Cortex of kidney (tissue), 1 donor: Measurements from ENCODE around the gene KLHL26.
A peak's percentile ranks its signal among the peaks of the same experiment; 100 is the strongest.

Experiments
- DNase-seq: peaks from one replicate; lab custom pipeline; 2025; lab: John Stamatoyannopoulos, UW

Gene KLHL26

DNA sequence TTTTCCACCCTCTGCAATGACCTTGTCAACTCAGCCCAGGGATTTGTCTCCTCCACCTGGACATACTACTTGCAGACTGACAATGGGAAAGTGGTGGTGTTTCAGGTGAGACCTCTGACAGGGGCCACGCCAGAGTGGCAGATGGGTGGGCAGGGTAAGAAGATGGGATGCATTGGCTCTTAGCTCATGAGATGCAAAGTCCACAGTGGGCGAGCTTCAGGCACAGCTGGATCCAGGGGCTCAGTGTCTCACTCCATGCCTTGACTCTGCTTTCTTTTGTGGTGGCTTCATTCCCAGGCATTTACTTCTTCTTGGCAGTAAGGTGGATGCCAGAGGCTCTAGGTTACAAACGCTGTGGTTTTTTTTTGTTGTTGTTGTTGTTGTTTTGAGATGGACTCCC is 20.8 kb upstream of the KLHL26 start:
- no peak for DNase-seq

DNA sequence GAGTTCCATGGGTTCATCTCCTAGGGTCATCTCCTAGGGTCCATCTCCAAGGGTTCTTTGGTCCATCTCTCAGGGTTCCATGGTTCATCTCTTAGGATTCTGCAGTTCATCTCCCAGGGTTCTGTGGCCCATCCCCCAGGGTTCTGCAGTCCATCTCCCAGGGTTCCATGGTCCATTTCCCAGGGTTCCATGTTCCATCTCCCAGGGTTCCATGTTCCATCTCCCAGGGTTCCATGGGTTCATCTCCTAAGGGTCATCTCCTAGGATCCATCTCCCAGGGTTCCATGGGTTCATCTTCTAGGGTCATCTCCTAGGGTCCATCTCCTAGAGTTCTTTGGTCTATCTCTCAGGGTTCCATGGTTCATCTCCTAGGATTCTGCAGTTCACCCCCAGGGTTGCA is 19.3 kb upstream of the KLHL26 start:
- DNase-seq = no peak

DNA sequence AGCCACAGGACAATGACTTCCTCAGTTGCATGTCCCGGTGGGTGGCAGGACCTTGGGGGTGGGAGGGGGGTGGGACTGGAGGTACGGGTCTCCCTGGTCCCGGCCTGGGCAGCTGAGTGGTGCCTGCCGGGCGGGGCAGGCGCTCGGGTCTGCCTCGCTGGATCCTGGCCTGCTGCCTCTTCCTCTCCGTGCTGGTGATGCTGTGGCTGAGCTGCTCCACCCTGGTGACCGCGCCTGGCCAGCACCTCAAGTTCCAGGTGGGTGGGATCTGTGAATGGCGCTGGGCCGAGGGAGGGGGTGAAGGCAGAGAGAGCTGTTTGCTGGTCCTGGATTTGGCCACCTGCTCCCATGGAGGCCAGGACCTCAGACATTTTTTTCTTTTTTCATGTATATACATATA is 18.6 kb upstream of the KLHL26 start:
- DNase-seq = no peak

DNA sequence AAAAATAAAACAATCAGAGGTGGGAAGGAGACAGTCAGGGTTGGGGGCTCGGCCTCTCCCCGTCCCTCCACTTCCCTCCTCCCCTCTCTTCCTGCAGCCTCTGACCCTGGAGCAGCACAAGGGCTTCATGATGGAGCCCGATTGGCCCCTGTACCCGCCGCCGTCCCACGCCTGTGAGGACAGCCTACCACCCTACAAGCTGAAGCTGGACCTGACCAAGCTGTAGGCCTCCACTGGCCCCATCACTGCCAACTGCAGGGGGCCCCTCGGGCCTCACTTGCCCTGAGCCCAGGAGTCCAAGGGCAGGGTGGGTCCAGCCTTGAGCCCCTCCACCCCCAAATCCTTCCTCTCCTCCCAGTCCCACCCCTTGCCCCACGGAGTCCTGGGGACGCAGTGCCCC is 16.5 kb upstream of the KLHL26 start:
- DNase-seq = no peak

DNA sequence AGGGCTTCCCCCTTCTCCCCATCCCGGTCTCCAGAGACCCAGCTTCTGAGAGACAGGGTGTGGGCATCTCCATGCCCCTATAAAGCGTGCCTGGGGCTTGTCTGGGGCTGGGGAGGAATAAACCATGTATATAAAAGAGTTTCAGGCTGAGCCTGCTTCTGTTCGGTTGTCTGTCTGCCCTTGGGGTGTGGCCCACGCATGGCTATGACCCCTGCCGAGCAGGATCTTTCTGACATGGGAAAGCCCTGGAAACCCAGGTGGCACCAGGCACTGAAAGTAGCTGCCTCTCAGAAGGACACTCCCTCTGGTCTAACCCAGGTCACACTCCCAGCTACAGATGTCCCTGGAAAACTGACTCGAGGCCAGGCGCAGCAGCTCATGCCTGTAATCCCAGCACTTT is 15.9 kb upstream of the KLHL26 start:
- DNase-seq = no peak

DNA sequence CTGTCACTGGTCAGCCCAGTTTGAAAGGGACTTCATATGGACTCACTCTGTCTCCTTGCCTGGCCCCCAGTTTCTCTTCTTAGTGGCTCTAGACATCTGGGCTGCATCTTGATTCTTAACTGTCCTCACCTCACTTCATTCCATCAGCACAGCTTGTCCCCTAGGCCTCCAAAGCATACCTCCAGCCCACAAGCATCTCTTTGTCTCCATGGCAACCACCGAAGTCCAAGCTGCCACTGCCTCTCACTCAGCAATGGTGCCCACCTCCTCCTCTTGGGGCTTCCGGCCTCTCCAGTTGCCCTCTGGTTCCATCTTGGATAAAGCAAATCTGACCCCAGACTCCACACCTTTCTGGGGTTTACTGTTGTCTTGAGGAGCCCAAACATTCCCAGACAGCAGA is 9.9 kb upstream of the KLHL26 start:
- DNase-seq = no peak

DNA sequence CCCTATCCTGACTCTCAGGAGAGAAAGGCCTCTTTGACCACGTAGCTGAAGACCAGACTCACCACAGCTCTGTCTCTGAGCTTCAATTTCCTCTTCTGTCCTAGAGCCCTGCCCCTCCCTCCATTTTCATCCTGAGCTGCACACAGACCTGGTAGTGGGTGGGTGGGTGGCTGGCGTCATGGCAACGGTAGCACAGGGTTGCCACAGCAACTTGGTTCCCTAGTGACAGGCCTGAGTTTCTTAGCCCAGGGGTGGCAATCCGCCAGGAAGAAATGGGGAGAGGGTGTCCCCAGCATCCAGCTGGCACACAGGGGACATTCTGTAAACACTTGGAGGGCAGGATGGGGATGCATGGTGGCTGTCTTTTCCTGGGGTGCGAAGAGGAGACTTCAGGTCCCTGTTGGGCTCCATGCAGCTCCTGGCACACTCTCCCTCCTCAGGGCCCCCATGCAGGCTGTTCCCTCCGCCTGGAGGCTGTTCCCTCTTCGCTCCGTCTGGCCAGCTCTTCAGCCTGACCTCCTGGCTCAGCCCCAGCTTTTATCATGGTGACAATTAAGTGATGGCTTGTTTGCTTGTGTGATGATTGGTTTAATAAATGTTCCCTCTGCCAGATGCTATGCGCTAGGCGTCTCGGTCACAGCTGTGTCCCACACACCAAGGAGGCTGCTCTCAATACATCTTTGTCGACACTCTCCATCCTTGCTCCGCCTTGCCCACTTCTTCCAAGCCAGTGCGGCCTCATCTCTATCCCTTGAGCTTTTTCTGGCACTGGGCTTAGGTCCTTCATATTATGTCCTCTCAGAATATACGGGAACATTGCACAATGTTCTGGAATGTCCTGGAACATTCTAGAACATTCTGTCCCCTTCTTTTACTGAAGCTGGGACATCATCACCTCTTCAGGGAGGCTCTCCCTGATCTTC is 7.4 kb upstream of the KLHL26 start:
- DNase-seq = no peak

DNA sequence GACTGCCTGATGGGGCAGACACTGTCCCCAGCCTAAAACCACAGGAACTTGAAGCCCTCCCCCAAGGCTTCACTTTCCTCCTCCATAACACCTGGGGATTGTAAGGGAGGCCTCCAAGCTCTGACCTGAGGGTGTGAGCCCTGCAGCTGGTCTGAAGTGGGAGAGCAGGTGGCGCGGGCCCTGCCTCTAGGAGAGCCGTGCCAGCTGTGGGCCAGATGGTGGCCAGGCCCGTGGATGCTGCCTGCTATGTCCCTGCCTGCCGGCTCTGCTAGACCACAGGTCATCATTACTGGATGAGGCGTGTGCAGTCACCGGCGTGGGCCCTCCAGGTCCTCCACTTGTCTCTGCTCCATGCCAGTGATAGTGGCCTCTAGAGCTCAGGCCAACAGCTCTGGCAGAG is 3.5 kb upstream of the KLHL26 start:
- no peak for DNase-seq

DNA sequence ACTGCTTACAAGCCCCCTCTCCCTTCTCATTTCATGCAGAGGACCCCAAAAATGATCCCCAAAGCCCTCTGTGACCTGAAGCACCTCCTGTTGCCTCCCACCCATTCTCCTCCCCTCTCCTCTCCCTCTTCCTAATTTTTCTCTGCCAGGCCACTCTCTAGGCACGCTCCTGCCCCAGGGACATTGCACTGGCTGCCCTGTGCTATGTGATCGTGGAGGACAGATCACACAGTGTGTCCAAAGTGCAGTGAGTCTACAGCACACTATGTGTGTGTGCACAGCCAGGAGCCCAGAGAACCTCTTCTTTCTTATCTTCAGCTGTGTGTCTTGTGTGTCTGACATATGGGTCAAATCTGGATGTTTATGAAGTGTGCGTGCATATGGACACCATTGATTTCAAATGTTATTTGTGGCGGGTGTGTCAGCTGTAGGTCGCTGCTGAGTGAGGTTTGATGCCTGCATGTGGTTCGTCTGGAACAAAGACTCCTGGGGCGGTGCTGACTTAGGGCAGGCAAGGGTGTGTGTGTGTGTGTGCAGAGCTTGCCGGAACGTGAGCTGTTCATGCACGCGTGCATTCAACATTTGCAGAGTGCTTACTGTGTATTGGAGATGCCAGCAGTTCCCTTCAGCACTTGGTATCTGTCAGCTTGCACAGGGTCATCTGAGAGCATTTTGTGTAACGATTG is 2.1 kb upstream of the KLHL26 start:
- DNase-seq = no peak

DNA sequence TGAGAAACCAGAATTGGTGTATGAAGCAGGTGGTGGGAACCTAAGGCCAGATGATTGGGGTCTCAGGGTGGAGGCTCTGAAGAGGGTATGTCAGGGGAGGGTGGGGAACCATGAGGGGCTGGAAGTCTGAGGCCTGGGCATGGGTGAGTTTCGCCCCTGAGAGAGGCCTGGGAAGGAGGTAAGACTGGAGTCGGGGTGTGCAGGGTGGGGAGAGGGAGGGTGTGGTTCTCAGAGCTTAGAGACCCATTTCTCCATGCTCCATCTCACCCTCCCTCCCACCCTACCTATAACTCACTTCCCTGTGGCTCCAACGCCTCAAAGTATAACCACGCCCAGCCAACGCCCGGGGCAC is 1.0 kb upstream of the KLHL26 start:
- DNase-seq = no peak

DNA sequence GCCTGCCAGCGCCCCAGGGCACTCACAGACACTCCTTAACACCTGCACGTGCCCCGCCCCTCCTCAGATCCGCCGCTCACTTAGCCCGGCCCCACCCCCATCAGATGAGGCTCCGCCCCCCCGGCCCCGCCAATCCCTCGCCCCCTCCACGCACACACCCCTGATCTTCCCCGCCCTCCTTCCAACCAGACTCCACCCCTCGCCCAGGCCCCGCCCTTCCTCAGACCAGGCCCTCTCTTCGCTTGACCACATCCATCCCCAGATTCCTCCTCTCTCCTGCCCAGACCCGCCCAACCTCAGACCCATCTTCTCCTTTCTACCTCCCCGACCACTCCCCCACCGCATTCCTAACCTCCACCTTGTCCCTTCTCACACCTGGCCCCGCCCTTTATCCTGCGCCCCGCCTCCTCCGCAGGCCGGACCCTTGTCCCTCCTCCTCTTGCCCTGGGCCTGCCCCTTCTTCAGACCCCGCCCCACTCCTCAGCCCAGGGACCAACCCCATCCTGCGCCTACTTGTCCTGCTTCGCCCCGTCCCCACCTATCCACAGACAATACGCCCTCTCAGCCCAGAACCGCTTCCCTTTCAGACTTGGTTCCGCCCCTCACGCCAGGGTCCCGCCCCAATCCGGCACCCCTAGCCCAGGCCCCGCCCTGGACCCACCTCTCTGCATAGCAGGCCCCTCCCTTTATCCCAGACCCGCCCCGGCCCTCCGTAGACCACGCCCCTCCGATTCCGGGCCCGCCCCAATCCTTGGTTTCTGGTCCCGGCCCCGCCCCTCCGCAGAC is 452 bp upstream of the KLHL26 start:
- peak; percentile 74 for DNase-seq

DNA sequence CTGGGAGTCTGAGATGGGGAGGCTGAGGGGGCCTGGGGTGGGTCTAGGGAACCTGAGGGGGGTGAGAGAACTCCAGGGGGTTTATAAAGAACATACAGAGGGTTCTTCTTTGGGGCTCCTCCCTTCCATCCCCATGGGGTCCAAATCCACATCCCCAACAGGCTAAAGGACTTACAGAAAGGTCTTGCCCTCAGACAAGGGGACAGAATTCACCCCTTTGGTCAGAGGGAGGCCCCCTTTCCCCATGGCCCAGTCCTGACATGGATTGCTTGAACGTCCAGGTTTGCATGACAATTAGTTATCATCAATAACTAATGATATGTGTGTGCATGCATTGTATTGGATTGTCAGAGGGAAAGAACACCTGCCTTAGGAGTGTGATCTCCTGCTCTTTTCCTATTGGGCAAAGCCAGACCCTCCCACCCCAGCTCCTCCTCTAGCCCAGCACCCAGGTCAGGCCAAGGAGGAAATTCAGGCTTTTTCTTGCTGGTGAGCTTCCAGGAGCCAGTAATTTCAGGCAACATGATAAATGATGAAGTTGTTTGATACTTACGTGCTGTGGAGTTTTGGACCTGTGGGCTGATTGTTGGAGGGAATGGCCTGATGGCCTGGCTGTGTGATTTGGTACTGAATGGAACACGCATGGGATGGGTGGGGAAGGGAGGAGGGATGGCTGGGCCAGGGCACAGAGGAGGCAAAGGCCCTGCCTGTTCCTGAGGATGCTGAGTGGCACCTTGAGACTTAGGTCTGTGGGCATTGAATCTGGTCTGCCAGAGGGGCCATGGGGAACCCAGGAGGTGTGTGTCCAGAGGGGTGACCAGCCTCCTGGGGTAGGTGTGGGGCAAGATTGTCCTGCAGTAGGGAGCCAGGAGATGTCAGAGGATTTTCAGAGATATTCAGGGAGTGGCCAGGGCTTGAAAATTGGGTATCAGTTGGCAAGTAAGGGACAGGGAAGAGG is 1.1 kb downstream of the KLHL26 start:
- DNase-seq = no peak

DNA sequence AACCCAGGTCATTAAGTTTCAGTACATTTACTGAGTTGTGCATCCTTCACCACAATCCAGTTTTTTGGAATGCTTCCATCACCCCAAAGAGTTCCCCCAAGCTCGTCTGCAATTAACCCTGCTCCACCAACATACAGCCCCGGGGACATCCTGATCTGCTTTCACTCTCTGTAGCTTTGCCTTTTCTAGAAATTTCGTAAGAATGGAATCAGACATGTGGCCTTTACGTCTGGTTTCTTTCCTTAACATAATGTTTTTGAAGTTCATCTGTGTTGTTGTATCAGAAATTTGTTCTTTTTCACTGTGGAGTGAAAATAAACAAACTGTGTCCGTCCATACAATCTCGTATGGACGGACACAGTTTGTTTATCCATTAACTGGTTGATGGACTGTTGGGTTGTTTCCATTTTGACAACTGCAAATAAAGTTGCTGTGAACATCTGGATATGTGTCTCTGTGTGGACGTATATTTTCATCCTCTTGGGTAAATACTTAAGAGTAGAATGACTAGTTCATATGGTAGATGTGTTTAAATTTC is 2.9 kb downstream of the KLHL26 start:
- no peak for DNase-seq

DNA sequence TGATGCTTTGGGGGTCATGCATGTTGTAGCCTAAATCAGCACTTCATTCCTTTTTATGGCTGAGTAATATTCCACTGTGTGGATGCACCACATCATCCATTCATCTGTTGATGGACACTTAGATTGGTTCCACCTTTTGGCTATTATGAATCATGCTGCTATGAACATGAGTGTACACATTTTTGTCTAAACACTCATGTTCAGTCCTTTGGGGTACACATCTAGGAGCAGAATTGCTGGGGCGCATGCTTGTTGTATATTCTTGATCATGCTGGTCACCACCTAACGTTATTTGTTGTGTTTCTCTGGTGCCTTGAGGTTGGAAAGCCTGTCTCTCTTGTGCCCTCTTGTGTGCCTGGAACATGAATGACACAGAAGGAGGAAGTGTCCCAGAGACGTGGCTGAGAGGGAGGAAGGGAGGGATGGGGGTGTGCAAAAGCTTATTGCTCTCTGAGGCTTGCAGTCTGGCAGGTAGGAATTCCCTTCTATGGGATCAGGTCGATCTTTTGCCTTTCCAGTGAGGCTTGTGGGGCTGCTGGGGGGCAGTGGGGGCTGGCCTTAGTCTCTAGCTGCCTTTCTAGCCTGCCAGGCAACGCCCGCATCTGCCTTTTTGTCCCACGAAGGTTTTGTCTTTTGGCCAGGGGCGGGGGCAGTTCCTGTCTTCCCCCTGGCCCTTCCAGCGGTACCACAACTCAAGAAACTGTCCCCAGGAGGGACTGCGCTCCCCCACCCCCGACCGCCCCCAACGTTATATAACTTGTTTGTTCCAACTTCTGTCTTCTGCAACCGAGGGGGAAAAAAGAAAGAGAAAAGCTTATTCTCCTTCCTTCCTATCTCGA is 7.6 kb downstream of the KLHL26 start:
- no peak for DNase-seq

DNA sequence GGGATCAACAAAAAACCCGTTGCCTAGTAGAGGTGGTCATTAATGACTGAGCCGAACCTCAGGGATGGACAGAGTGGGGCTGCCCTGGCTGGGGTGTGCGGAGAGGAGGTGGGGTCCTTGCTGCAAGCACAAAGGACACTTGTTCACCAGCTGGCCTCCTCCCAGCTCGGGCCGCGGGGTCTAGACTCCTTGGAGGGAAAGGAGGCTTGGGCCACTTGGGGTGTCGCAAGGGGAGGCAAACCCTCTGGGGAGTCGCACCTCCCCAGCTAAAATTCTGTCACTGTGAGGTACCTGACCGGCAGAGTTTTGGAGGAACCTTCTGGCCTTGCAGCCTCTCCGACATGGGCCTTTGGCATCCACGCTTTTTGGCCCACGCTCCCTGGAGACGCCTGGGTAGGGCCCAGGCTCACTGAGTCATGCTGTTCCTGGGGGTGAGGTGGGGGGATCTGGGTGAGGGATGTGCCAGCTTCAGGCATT is 8.2 kb downstream of the KLHL26 start:
- no peak for DNase-seq

DNA sequence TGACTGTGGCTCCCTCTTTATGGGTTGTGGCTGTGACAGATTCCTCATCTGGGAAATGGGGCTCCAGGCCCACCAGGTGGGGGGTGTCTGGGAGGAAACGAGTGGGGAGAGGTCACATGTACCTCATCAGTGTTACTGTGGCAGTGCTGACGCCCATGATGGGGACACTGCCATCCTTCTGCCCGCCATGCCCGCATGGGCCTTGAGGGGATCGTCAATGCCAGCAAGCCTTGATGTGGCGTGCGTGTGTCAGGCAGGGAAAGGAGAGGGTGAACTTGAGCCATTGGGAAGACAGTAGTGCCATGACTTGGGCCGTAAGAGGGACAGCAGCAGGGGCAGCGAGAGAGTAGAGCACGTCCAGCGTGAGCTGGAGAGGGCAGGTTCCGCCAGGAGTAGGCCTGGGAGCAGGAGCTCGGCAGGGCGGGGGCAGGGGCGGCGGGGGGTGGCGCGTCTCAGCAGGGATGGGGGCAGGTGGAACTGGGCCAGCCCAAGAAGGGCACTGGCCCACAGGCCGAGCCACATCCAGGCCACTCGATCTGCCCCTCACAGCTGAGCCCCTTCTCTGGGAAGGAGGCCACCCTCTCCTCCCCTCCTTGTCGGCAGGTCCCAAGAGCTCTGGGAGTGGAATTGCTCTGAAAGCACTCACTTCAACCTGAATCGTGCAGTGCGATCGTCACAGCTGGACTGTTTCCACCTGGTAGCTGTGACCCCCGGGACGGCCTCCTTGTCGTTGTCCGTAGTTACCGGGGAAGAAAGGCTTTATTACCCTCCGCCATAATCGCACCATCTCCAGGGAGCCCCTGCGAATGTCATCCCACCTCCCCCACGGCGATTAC is 9.9 kb downstream of the KLHL26 start:
- DNase-seq = no peak

DNA sequence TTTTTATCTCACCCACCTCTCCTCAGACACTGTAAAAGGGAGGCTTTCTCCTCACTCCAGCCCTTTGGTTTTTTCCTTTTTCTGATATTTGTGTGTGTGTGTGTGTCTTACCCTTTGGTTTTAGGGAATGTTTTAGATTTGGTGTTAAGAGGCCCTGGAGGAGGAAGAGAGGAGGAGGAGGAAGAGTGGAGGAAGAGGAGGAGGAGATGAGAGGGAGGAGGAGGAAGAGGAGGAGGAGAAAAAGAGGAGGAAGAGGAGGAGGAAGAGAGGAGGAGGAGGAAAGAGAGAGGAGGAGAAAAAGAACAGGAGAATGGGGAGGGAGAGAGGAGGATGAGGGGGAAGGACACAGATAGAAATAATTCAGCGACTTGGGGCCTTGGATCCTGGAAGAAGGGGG is 10.5 kb downstream of the KLHL26 start:
- DNase-seq = no peak

DNA sequence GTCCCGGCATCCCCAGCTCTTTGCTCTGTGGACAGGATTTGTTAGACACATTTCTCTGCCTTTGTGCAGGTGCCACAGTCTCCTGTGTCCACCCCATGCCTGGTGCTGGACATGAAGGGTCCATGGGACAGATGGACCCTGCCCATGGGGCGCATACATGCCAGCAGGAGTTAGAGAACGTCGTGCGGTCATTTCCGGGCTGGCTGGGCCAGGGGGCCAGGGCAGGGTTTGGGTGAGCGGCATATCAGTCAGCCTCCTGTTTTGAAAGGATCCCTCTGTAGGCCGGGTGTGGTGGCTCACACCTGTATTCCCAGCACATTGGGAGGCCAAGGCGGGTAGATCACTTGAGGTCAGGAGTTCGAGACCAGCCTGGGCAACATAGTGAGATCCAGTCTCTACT is 11.0 kb downstream of the KLHL26 start:
- DNase-seq = no peak

DNA sequence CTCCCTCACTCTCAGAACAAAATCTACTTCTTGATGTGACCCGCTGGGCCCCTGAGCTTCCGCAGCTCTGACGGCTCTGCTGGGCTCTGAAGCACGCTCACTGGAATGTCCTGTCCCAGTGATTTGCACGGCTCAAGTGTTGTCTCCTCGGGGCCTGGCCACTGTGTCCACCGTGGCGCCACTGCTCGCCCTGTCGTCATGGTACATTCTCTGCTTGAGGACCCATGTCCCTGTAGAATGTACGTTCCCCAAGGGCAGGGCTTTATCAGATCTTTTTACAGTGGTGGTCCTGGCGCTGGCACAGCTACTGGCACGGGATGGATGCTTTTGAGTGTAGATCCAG is 12.1 kb downstream of the KLHL26 start:
- DNase-seq = no peak
